A673 (cell line): ENCODE measurements around the gene RELN. TPM values are rescaled to one million over a fixed set of nuclear protein-coding genes. Genes with fewer than 3 reads are reported as not detected.

Source experiments
- BruUV-seq: library from RNA; stranded (reverse); fragments of 400-500 nt; replicated peaks from 2 replicates; lab custom pipeline; 2021; lab: Mats Ljungman, UMichigan
- CTCF ChIA-PET: fragments of 300-600 bp; sonication (Branson Sonifier 250); formaldehyde crosslinking; loops from one replicate; lab custom pipeline; 2022; ENCODE audit warnings: antibody characterized with exemption; lab: Charles Lee
- POLR2A ChIA-PET: fragments of 300-600 bp; sonication (Branson Sonifier 250); formaldehyde crosslinking; loops from one replicate; lab custom pipeline; 2022; ENCODE audit warnings: antibody characterized with exemption; ENCODE audit not compliant: low non-redundant PET; lab: Charles Lee
- DNase-seq: peaks from one replicate; pipeline ENCODE4 v3.0.0-alpha.2; 2015; ENCODE audit warnings: low spot score
- H3K27ac ChIP-seq: fragments of 200-600 bp; sonication (generic); 2 replicates; pipeline ENCODE4 v1.5.1; 2016; ENCODE audit warnings: mixed run types, low read depth, mild to moderate bottlenecking, mixed read lengths, antibody characterized with exemption, low read length; ENCODE audit not compliant: poor library complexity, severe bottlenecking
- H3K27me3 ChIP-seq: fragments of 200-600 bp; sonication (generic); replicated peaks from 2 replicates; pipeline ENCODE4 v1.6.1; 2017; ENCODE audit warnings: mixed run types, low read depth, mild to moderate bottlenecking, mixed read lengths, antibody characterized with exemption, low read length; ENCODE audit not compliant: insufficient read depth, poor library complexity
- H3K36me3 ChIP-seq: fragments of 200-600 bp; sonication (generic); 2 replicates; pipeline ENCODE4 v1.6.1; 2016; ENCODE audit warnings: mixed run types, mild to moderate bottlenecking, mixed read lengths, antibody characterized with exemption, low read length; ENCODE audit not compliant: insufficient read depth, poor library complexity, severe bottlenecking
- H3K4me1 ChIP-seq: fragments of 200-600 bp; sonication (generic); 2 replicates; pipeline ENCODE4 v1.6.1; 2017; ENCODE audit warnings: mixed run types, mild to moderate bottlenecking, mixed read lengths, antibody characterized with exemption, low read length; ENCODE audit not compliant: insufficient read depth, poor library complexity, severe bottlenecking
- H3K4me3 ChIP-seq: fragments of 200-600 bp; sonication (generic); 2 replicates; pipeline ENCODE4 v1.5.1; 2016; ENCODE audit warnings: low read depth, mixed run types, mild to moderate bottlenecking, mixed read lengths, low read length; ENCODE audit not compliant: poor library complexity, severe bottlenecking
- H3K9me3 ChIP-seq: fragments of 200-600 bp; sonication (generic); 2 replicates; pipeline ENCODE4 v1.6.1; 2016; ENCODE audit warnings: mixed run types, low read depth, mild to moderate bottlenecking, mixed read lengths, antibody characterized with exemption, low read length; ENCODE audit not compliant: poor library complexity, severe bottlenecking
- EZH2 ChIP-seq: fragments of 200-600 bp; sonication (generic); IDR thresholded peaks from 2 replicates; pipeline ENCODE4 v1.6.1; 2017; ENCODE audit warnings: borderline replicate concordance, low read depth, mild to moderate bottlenecking, mixed read lengths, antibody characterized with exemption, low read length; ENCODE audit not compliant: poor library complexity, severe bottlenecking
- intact Hi-C: fragments of 100-400 bp; cut with micrococcal nuclease; formaldehyde crosslinking; loops from one replicate; pipeline ENCODE4 v1.10.0; 2022; ENCODE audit not compliant: unreplicated experiment
- total RNA-seq: library from RNA; stranded (reverse); gene quantifications from 2 replicates; pipeline ENCODE4 v1.2.3, GENCODE V29; 2021
- TF ChIP-seq, protein P1 (sequence below): fragments of 300-800, 200-600 bp; sonication (generic); conservative IDR thresholded peaks from 2 replicates; pipeline ENCODE4 v1.5.1; 2017; ENCODE audit warnings: low read depth, mild to moderate bottlenecking, antibody characterized with exemption, low read length, moderate library complexity, mixed read lengths

RELN gene
- total RNA-seq, 1 experiment from 2014 or later, result not detected

DNA sequence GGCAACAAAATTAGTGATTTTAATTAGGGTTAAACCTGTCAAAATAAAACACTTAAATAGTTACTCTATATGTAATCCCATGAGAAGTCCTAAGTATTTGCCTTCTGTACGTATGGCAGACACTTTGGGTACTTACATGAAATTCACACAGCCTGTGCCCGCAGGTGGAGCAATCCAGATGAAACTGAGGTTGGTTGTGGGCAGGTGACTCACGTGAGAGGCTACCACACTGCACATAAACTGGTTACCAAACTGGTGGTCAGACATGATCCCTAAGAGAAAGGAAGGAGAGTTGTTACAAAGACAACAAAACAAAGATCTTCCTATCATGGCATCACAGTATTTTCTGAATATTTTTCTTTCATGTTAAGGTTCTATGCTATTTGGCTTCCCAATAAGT lies 156.1 kb downstream of the RELN start:
- ChIA-PET POLR2A (no interaction called here), CTCF (no interaction called here)
- Histone ChIP-seq H3K27ac (no peak overlapping the region), H3K9me3 (no peaks in the 10 kb centered on the region), H3K4me1 (no peaks in the 10 kb centered on the region), H3K4me3 (no peak overlapping the region), H3K27me3 (peaks cover 54% of the 10 kb centered on the region), H3K36me3 (no peaks in the 10 kb centered on the region)
- no TSS peak for BruUV-seq
- intact Hi-C loops, result no loop called here
- TF ChIP-seq EZH2, result no peak
- TF ChIP-seq, protein P1, sequence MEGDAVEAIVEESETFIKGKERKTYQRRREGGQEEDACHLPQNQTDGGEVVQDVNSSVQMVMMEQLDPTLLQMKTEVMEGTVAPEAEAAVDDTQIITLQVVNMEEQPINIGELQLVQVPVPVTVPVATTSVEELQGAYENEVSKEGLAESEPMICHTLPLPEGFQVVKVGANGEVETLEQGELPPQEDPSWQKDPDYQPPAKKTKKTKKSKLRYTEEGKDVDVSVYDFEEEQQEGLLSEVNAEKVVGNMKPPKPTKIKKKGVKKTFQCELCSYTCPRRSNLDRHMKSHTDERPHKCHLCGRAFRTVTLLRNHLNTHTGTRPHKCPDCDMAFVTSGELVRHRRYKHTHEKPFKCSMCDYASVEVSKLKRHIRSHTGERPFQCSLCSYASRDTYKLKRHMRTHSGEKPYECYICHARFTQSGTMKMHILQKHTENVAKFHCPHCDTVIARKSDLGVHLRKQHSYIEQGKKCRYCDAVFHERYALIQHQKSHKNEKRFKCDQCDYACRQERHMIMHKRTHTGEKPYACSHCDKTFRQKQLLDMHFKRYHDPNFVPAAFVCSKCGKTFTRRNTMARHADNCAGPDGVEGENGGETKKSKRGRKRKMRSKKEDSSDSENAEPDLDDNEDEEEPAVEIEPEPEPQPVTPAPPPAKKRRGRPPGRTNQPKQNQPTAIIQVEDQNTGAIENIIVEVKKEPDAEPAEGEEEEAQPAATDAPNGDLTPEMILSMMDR, result no peak
- DNase-seq, result no peak

DNA sequence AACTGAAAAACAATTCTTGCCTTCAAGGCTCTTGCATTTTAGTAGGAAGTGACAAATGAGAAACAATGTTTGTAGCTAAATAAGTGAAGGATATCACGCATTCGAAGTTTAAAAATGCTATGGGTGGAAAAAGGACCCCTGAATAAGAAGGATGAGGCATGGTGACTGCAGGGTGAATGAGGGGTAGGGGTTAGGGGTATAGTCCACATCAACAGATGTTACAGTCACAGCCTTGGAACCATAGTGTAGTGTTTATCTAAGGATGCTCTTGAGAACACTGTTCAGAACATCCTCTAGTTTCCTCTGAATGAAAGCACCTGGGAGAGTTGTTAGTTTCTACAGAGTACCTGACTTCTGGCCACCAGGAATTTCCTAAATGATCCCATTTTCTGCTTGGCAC lies 157.0 kb downstream of the RELN start:
- peaks cover 63% of the 10 kb centered on the region for H3K27me3 ChIP-seq
- TF ChIP-seq, protein P1, result no peak
- no peak for TF ChIP-seq EZH2
- H3K4me3 ChIP-seq, result no peak overlapping the region
- no TSS peak for BruUV-seq
- H3K9me3 ChIP-seq, result no peaks in the 10 kb centered on the region
- no peaks in the 10 kb centered on the region for H3K36me3 ChIP-seq
- H3K4me1 ChIP-seq, result no peaks in the 10 kb centered on the region
- DNase-seq, result no peak
- POLR2A ChIA-PET, result no interaction called here
- no peak overlapping the region for H3K27ac ChIP-seq
- intact Hi-C loops, result no loop called here
- CTCF ChIA-PET, result no interaction called here

DNA sequence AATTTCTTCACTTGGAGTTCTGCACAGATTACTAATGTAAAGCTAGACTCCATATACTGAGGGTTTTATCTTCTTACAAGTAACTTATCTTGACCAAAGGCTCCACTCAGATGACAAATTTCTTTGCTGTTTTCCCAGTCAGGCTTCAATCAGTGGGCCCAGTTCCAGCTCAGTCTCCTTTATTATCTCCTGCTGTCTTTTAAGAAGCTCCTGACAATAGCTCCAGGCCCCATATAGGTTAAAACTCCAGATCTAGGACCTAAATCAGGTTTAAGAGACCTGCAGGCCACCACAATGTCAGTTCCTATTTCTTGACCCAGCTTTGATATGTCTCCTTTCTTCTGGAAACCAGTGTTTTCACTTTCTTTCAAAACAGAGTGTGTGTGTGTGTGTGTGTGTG lies 165.2 kb downstream of the RELN start:
- no peaks in the 10 kb centered on the region for H3K36me3 ChIP-seq
- intact Hi-C loops, result no loop called here
- no peak overlapping the region for H3K4me3 ChIP-seq
- DNase-seq, result no peak
- H3K27ac ChIP-seq, result no peak overlapping the region
- POLR2A ChIA-PET, result no interaction called here
- BruUV-seq, result no TSS peak
- no peaks in the 10 kb centered on the region for H3K4me1 ChIP-seq
- CTCF ChIA-PET, result no interaction called here
- H3K9me3 ChIP-seq, result no peaks in the 10 kb centered on the region
- H3K27me3 ChIP-seq, result peaks cover 28% of the 10 kb centered on the region
- TF ChIP-seq, protein P1, result no peak
- TF ChIP-seq EZH2, result no peak
